VCaP (cell line): ENCODE results near the gene SEC22C.

Source experiments
- H3K27ac ChIP-seq: fragments of 450-650 bp; 2 replicates; pipeline ENCODE4 v1.5.1; 2017
- TF ChIP-seq, protein P1 (sequence below): fragments of 450-650 bp; conservative IDR thresholded peaks from 2 replicates; pipeline ENCODE4 v1.5.1; 2017; ENCODE audit warnings: mild to moderate bottlenecking, moderate library complexity

SEC22C gene

DNA sequence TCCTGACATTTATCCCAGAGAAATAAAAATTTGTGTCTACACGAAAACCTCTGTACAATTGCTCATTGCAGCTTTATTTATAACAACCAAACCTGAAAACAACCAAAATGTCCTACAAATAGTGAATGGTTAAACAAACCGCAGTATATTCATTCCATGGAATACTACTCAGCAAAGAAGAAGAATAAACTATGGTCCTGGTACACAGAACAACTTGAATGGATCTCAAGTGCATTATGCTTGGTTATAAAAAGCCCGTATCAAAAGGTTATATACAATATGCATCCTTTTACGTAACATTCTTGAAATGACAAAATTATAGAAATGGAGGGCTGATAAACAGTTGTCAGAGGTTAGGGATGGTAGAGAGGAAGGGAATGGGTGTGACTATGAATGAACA is 3.7 kb downstream of the SEC22C start:
- peak overlapping the region; percentile 97; the same call in 1 of the 2 replicates for H3K27ac ChIP-seq
- TF ChIP-seq, protein P1, sequence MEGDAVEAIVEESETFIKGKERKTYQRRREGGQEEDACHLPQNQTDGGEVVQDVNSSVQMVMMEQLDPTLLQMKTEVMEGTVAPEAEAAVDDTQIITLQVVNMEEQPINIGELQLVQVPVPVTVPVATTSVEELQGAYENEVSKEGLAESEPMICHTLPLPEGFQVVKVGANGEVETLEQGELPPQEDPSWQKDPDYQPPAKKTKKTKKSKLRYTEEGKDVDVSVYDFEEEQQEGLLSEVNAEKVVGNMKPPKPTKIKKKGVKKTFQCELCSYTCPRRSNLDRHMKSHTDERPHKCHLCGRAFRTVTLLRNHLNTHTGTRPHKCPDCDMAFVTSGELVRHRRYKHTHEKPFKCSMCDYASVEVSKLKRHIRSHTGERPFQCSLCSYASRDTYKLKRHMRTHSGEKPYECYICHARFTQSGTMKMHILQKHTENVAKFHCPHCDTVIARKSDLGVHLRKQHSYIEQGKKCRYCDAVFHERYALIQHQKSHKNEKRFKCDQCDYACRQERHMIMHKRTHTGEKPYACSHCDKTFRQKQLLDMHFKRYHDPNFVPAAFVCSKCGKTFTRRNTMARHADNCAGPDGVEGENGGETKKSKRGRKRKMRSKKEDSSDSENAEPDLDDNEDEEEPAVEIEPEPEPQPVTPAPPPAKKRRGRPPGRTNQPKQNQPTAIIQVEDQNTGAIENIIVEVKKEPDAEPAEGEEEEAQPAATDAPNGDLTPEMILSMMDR: no peak

DNA sequence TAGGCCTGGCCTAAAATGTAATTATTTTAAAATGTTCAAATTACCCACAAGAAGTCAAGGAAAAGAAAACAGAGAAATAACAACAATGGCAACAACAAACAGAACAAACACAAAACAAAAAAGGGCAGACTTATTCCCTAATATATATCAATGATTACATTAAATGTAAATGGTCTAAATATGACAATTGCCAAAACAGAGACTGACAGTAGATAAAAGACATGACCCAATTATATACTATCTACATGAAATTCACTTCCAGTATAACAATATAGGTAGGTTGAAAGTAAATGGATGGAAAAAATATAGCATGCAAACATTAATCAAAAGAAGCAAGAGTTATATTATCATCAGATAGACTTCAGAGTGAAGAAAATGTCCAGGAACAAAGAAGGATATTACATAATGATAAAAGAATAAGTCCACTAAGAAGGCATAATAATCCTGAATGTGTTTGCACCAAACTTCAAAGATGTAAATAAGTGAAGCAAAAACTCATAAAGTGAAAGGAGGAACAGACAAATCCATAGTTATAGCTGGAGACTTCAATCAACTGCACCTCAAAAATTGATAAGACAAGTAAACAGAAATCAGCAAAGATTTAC is 6.5 kb downstream of the SEC22C start:
- H3K27ac ChIP-seq: no peak overlapping the region
- TF ChIP-seq, protein P1: no peak

DNA sequence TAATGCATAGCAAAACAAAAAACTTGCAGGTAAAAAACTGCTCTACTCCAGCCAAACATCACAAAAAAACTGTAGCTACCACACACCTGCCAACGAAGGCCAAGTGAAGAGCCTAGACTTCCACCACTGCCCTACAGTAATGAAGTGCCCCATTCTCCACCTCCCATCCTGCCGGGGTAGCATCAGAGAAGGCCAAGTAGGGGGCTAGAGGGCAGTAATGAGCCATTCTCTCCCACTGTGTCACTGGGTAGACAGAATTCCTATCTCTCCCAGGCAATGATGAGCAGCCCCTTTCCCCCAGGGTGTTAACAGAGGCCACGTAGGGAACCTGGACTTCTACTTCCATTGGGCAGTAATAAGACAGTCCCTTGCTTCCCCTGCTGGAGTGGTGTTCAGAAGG is 9.5 kb downstream of the SEC22C start:
- TF ChIP-seq, protein P1: peak; percentile 61
- H3K27ac ChIP-seq: peak overlapping the region; percentile 97

DNA sequence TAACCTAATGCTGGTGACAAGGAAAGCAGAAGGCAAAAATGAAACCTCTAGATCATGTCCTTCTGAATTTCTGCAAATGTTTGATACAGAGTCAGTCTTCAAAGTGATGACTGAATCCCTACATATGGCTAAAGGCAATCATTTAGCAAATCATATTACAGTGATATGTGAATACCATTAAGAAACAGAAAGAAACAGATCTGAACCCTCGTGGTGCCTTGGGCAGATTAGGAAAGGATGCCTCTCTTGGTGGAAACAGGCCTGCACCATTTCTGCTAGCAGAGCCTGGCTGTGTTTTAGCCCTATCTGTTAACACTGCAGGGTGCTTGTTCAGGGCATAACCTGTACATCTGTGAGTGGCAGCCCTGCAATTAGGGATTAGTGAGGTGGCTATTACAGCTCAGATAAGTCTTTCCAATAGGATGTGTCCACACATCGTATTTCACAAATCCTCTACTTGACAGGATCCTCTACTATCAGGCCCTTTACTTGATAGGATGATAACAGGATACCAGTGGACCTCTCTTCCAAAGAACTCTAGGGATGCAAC is 12.1 kb downstream of the SEC22C start:
- TF ChIP-seq, protein P1: no peak

DNA sequence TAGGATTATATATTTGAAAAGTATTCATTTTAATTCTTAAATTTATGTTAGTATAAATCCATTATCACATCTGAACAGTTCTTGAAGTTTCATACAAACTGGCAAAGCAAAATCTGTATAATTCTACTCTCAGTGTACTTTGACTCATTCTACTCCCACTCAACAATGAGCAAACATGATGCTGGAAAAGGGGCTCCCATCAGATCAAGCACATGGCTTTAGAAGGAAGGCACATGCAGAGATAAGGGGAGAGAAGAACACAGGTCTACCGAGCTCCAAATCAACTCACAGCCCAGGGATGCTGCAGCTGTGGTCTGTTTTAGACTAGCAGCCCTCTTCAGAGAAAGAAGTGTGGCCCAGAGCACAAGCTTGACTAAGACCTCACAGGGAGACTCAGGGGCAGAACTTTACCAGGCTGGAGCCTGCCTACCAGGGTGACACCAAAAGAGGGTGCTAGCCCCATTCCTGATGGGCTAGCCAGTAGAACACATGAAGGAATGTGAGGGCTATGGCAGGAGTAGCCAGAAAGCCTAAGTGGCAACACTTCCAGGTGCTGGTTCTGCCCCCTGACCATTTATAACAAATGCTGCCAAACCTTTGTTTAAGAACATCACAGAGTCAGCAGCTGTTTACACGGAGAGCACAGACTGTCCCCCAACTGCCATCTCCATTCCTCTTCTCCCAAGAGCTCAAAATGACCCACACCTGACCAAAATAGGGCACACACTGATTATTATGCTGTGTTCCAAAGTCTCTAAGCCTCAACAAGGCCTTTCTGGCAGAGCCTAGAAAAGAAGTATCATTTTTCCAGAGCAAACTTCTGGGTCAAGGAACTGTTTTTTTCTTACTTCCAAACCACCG is 19.5 kb downstream of the SEC22C start:
- TF ChIP-seq, protein P1: no peak
- peak overlapping the region; percentile 68 for H3K27ac ChIP-seq

More for the DNA sequence above, 12.1 kb downstream of the SEC22C start:
- H3K27ac ChIP-seq: peak overlapping the region; percentile 97

DNA sequence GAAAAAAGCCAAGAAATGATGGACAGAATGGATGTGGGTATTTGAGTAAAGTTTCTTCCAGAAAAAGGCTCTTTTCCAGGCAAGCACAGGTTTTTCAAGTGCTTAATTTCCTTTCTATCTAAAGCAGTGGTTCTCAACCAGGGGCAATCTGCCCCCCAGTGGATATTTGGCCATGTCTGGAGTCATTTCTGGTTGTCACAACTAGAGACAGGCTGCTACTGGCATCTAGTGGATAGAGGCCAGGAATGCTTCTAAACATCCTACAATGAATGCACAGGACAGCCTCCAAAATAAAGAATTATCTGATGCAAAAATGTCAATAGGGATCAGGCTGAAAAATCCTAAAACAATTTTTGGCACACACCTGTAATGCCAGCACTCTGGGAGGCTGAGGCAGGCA is 23.9 kb downstream of the SEC22C start:
- TF ChIP-seq, protein P1: peak; percentile 80
- peak overlapping the region; percentile 32 for H3K27ac ChIP-seq

DNA sequence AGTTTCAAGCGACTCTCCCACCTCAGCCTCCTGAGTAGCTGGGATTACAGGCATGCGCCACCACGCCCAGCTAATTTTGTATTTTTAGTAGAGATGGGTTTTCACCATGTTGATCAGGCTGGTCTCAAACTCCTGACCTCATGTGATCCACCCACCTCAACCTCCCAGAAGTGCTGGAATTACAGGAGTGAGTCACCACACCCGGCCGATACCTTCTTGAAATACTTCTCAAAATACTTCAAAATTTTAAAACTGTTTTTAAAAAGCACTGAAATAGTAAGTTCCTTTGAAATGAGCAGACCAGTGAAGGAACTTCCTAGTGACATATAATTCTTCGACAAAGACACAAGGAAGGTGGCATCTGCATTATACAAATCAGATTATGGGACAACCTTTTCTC is 24.9 kb downstream of the SEC22C start:
- 0 out of 2 replicates have a peak overlapping the region, but pooled peaks have one; percentile 1 for H3K27ac ChIP-seq
